Activated CD8-positive, alpha-beta memory T cell treated with anti-CD3 and anti-CD28 coated beads, Interleukin-2, amount 50 U/mL, for 1 hour (primary cell): Measurements from ENCODE around the gene CCDC88C.

Source experiments
- DNase-seq: peaks from one replicate; pipeline ENCODE4 v3.0.0-alpha.2; 2020; ENCODE audit errors: extremely low read depth

The CCDC88C gene

DNA sequence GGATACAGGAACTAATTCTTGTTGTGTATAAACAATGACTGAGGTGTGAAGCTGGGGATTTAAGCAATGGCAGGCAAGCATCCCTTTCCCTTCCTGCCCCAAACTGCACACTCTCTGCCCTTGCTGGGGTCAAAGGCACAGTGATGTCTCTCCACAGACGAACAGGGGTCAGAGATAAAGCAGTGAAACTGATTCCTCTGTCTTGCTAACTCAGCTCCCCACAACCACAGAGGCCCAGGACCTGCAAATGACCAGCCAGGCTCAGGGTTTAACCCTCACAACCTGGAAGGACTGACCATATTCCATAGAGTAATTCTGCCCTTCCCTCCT, 67.2 kb downstream of the CCDC88C start:
- no peak for DNase-seq

DNA sequence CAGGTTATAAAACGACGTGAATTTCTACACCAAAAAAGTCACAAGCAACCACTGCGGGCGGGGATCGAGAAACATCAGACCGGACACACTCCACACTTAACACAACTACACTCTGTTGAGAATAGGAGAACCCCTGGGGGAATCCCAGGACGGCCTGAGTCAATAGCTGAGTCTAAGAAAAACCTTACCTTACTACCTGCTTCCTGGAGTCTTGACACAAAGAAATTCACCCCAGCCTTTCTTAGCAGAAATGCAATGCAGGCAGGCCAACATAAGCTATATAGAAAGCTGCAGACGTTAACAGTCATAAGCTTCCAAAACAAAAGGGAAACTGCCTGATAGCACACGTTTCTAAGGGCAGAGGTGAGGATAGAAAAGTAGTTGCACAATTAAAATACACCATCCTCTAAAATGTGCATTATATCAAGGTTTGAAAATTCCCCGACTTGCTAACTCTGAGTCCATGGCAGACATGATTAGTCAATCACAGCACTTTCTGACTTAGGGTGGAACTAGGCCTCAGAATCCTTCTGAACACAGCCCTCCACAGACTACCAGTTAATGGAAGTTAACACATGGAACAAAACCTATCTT, 68.0 kb downstream of the CCDC88C start:
- peak; percentile 49 for DNase-seq

DNA sequence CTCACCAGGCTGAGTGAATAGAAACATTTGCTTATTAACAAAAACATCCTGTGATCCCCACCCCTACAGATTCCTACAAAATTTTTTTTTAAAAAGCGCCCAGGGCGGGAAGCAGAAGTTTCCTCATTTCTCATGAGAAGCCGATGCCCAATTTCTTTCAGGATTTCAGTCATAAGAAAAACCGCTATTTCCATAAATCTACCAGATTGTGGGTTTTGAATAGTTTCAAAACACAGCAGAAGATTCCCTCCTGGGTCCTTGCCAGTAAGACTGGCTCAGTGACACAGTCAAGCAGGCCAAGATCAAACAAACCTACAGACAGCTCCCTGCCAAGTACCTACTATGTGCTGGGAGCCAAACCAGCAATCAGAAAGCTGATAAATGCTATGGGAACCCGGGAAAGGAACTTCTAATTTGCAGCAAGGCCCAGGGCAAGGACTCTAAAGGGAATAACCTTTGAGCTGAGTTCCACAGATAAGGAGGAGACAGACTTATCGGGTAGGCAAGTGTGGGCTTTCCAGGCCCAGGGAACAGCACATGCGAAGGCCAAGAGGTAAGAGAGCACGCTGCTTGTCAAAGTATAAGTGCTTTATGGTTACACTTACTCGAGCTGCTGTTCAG, 68.7 kb downstream of the CCDC88C start:
- no peak for DNase-seq

DNA sequence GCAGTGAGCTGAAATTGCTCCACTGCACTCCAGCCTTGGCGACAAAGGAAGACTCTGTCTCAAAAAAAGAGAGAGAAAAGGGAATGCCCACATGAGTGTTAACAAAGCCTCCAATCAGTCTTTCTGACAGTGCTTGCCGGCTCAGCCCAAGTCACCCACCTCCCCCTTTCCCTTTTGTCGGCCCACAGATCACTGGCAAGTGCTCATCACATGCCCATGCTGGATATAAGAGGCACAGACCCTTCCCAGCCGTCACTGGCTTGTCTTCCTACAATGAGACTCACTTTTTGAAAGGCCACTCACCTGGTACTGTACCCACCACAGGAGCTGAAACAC, 70.8 kb downstream of the CCDC88C start:
- DNase-seq: no peak

DNA sequence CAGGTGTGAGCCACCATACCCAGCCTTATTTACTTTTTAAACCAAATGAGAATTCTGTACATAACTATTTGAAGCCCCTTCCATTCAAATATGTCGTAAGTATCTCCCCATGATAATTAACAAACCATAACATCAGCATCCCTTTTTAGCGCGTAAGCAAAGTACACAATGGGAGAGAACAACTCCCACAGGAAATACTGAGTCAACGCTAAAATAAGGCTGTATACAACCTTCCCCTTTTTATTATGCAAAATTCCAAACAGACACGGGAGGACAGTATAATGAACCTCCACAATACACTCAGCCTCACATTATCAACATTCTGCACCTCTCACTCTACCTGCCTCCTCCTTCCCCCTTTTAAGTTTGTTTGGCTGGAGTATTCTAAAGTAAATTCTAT, 73.5 kb downstream of the CCDC88C start:
- no peak for DNase-seq

DNA sequence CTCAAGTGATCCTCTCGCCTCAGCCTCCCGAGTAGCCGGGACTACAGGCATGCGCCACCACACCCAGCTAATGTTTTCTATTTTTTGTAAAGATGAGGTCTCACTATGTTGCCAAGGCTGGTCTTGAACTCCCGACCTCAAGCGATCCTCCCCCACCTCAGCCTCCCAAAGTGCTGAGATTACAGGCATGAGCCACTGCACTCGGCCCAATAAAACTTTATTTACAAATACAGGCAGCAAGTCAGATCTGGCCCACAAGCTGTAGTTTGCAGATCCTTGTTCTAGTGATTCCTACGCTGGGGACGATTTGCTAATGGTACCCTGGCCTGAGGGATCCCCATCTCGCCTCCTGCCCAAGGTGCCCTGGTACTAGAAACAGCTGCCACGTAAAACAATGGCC, 74.6 kb downstream of the CCDC88C start:
- DNase-seq: no peak

DNA sequence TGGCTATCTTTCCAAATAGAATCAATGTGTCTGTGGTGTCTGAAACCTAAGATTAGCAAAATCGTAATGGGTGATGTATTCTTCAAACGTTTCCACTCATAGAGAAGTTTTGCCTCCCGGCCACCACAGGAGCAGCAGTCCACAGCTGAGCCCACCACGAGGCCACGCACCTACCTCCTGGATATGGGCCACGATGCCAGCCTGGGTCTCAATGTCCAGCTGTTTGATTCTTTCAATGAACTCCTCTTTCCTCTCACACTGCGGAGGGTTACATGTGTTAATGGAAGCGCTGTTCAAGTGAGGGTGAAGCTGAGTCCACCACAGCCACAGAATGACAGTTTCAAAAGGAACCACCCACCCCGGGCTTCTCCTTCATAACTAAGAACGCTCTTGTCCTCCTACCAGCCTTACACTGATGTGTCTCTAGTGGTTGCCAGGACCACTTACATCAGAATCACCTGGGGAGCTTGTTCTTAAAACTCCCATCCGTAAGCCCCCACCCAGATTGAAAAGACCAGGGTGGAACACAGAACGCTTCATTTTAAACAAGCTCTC, 75.3 kb downstream of the CCDC88C start:
- DNase-seq: no peak

DNA sequence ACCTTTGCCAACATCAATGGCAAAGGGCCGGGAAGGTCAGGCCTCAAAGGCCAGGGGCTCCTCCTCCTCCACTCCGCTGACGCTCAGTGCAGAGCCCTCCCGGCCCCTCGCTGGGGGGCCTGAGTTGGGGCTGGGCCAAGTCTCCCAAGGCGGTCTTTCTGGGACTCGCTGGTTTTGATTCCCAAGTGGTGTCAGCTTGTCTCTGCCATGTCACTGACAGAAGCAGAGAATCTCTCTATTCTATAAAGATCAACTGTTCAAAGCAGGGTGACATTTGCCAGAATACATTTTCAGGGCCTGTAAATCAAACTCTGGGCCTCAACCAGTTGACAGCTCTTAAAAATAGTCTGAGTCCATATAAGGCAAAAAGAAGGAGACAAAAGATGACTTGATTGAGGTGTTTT, 75.9 kb downstream of the CCDC88C start:
- no peak for DNase-seq

DNA sequence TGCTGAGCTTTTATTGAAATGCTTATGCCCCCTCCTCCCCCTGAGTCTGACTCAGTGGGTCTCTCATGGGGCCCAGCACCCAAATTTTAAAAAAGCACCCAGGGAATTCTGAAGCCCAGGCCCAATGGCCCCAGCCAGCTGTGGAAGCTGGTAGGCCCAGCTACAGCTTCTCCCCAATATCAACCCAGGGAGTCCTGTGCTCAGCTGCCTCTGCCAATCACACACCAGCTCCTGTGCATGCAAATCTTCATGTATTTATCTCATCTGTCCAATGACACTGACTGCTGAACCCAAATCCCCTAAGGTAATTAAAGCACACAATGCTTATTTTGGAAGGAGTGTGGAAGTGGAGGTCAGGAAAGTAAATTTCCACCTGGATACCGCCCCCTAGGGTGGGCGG, 76.3 kb downstream of the CCDC88C start:
- DNase-seq: no peak

DNA sequence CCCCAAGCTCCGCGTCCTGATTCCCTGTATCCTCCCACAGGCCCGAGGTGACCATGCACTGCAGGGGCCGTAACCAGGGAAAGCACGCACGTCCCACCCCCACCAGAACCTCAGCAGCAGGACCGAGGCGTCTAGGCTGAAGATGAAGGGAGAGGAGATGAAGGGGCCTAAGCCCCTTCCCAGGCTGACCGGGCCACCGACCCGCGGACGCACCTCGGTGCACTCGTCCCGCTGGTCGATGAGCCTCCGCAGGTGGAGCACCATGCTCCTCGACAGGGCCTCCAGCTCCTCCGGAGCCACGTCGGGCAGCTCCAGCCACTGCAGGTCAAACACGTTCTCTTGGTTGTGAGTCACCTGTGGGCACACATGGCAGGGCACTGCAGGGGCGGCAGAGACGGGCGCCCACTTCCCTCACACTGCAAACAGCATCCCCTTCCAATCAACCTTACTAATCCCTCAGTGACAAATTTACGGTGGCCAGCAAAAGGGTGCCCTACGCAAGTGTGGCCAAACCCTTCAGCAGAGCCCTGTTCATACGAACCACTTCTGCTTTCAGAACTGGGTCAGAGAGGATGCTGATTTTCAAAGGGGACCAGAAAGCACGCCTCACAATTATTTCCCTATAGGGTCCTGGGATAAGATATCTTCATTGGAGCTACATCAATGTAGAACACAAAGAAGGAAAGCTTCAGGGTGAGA, 77.8 kb downstream of the CCDC88C start:
- no peak for DNase-seq

DNA sequence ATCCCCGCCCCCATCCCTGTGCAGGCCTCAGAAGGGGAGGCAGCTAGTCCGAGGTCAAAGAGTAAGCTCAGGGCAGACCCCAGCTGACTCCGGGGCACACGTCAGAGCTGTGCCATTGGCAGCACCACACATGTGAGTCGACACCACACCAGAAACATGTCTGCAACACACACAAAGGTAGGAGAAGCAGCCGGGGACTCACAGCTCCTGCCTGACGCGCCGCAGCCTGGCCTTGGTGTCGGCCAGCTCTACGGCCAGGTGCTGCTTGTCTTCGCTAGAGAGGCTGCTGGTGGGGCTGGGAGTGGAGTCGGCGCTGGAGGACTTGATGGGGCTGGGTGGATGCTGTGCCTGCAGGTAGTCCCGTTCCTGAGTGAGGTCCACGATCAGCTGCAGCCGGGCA, 78.5 kb downstream of the CCDC88C start:
- no peak for DNase-seq

DNA sequence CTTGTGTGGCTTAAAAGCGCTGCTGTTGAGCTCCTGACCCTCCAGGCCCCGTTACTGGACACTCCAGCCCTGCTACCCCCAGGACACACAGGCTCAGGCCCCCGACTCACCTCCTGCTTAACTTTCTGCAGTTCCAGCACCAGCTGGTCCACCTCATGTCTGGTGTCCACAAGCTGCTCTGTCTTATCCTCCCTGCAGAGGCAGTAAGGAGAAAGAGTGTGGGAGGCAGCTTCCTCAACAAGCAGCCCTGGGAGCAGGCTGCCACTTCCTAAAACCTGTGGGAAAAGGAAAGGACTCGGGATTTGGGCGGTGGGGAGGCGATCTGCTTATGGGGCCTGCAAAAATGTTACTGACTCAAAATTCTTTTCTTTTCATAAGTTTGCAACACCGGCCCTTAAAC, 79.2 kb downstream of the CCDC88C start:
- DNase-seq: no peak

DNA sequence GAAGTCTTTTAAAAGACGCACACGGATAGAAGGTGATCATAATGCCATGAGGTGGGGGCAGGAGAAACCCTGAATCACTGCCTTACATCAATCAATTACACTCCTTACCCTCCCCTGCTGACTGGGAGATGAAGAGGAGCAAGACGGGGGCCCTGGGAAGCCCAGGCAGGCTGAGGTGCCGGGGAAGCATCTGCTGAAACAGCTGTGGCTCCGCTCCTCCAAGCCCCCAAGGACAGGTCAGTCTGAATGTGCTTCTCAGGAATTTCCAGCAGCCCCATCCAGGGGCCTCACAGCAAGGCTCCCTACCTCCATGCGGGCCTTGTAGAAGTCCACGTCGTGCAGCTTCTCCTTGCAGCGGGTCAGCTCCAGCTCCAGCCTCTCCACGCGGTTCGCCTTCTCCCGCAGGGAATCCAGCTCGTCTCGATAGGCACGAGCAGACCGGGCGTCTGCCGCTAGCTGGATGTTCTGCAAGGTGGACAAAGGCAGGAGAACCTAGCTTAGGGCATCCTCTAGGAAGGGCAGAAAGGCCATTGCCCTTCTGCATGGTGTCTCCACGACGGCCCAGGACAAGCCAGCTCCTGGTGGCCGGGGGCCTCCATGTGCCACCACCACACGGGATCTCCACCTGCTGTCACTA, 79.8 kb downstream of the CCDC88C start:
- DNase-seq: no peak

DNA sequence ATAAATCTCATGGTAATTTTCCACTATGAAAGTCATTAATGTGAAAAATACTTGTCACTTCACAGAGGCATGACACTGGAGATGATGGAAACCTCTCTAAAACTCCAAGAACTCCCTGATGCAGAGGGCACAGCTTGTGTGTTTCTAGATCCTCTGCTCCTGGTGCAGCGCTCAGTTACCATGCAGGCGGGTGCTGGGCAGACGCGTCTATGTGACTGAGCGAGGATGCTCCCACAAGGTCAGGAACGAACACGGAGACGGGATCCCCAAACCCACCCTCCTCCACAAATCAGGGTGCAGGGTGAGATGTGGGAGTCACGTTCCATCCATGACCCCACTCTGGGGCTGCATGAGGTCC, 81.5 kb downstream of the CCDC88C start:
- no peak for DNase-seq

DNA sequence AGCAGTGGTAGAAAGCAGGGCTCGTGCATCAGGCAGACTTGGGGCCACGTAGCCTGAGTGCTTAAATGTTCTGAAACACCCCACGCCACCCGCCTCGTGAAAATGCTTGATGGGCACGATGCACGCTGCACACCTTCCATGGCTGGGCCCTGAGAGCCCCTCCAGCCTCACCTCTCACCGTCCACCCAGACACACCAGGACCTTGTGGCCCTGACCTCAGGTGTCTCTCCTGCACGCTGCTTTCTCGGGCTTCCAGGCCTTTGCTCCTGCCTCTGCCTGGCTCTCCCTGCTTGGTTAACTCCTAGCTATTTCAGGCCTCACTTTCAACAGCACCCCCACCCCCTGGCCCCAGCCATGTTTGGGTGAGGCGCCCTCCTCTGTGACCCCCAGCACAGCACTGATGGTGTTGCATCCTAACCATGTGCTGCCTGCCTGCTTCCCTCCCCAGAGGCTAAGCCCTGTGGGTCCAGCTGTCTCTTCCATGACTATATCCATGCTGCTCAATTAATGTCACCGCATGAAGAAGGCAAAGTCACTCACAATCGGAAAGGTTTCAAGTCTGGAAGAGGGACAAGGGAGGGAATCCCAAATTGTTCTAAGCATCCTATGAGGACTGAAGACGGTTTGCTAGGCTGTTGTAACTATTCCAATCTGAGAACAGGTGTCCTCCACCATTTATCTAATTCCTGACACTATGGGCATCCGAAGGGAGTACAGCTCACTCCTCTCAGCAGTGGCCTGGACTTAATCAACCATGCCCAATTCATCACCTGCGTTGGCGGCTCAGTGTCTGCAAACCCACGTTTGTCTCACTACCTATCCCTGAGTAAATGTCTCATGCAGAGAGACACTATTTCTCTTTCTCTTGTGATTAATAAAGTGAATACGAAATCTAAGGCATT, 82.2 kb downstream of the CCDC88C start:
- DNase-seq: no peak

DNA sequence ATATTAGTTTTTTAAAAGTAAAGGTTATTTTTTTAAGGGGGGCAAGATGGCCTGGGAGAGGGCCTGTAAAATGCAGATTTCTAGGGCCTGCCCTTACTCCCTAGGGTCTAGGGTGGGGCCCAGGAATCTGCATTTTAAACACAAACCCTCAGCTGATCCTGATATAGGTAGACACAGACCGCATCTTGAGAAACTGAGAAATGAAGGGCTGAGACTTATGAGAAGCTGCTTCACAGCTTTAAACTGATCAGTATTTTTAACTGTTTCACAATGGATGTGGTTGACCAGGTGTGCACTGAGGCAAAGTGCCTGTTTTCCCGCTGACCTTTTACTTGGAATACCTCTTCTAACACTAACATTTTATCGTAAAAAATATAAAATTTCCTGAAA, 84.0 kb downstream of the CCDC88C start:
- DNase-seq: no peak

DNA sequence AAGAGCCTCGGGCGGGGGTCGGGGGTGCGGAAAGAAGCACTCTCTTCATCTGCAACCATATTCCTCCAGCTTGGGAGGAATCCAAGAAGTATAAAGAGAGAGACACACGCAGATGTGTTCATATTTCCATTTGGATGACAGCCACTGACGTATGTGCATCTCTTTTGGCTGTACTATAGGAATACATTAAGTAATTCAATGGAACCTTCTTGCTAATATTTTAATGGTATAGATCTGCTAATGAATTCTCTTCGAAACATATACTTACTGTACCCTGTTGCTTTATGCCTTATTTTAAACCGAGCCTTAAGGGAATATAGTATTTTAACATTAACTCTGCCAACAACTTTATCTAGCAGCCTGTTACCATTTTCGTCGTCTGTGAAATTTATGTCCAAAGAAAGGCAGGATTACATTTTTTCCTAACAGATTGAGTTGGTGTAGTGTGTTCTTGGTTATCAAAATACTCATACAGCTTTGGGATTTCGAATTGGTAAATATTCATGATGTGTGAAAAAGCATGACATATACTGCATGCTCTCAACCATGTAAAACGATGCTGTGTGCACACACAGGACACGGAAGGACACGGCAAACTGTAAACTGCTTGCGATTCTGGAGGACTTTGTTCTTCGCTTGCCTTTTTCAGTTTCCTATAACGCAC, 84.5 kb downstream of the CCDC88C start:
- no peak for DNase-seq

DNA sequence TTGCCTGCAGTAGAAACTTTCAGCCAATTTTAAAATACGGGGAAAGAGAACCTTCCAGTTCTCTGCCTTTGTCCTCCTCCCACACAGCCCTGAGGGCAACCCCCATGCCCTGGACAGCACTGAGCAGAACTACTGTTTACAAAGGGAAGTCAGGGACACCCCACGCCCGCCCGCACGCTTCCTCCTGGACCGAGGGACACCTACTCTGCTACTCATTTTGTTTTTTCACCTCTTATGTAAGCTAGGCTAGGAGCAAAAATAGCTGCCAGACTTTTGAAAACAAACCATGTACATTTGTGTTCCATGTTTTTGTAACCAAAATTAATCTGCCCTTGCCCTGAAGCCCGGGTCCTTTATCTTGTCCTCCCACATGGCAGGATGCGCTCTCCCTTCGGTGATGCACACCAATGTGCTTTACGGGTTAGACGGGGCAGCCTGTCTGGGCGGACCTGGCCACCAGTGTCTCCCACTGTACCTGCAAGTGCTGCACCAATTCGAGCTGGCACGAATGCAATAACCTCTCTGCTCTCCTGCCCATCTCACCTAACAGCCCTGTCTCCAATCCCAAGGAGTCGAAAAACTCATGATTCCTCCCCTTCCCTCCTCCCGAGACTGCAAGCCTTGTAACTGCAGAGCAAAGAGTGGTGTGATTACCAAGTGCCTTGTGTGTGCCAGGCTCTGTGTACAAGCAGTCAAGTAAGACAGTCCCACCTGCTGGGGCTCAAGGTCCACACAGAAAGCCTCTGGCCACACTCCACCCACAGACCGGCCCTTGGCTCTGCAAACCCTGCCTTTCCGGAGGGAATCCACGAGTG, 85.2 kb downstream of the CCDC88C start:
- DNase-seq: no peak

DNA sequence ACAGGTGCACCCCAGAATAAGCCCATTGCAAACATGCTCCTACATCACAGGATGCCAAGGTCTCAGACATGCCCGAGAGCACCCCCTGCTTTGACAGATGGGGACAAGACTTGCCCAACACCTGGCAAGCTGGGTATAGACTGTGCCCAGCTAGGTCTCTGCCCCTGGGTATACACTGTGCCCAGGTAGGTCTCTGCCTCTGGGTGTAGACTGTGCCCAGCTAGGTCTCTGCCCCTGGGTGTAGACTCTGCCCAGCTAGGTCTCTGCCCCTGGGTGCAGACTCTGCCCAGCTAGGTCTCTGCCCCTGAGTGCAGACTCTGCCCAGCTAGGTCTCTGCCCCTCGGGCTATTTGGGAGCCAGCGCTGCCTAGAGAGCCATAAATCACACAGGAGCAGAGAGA, 85.9 kb downstream of the CCDC88C start:
- DNase-seq: no peak

DNA sequence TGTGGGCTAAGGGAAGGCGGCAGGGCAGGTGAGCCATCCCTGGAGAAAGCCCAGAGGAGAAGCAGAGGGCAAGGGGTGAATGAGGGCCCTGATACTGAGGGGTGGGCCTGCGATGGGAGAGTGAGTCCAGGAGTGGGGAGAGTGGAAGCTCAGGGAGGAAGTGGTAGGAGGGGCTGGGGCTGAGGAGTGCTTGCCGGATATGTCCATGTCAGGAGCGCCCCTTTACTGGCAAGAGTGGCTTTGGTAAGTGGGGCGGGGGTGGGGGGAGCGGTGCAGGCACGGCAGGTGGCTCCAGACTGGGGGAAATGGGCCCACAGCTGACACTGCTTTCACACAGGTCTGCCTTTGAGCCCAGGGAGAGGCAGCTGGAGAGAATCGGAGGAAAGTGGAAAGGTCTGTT, 86.8 kb downstream of the CCDC88C start:
- no peak for DNase-seq
